CD4-positive, alpha-beta memory T cell (primary cell): Measurements from ENCODE around the gene GABARAPL1. TPM values are rescaled to one million over a fixed set of nuclear protein-coding genes. Genes with fewer than 3 reads are reported as not detected.
"Not testable (repeated sequence)": the region's sequence is repeated elsewhere in the genome, so short reads cannot be mapped to it uniquely, and the experiment has no call there.

Source experiments
- CTCF ChIA-PET: fragments of 350-600 bp; sonication (Branson Sonifier 250); formaldehyde crosslinking; loops from one replicate; lab custom pipeline; 2021; ENCODE audit warnings: inconsistent platforms; ENCODE audit not compliant: partially characterized antibody; lab: Charles Lee
- POLR2A ChIA-PET: fragments of 350-600 bp; sonication (Branson Sonifier 250); formaldehyde crosslinking; loops from one replicate; lab custom pipeline; 2021; ENCODE audit not compliant: partially characterized antibody; lab: Charles Lee
- DNase-seq, 5 donors: peaks; one replicate each; pipeline versions ENCODE4 v3.0.0 to v3.0.0-alpha.2; 2020 to 2022; ENCODE audit warnings: mixed read lengths in 1 of 5
- H3K27ac ChIP-seq: one replicate; pipeline ENCODE4 v1.7.0; 2013; ENCODE audit warnings: low read depth, low read length
- H3K27me3 ChIP-seq: 2 replicates; pipeline ENCODE4 v1.7.0; 2013; ENCODE audit warnings: mild to moderate bottlenecking, low read length, moderate library complexity; ENCODE audit not compliant: insufficient read depth
- H3K36me3 ChIP-seq: 2 replicates; pipeline ENCODE4 v1.7.0; 2013; ENCODE audit warnings: mild to moderate bottlenecking, low read length, moderate library complexity; ENCODE audit not compliant: insufficient read depth
- H3K4me1 ChIP-seq: 2 replicates; pipeline ENCODE4 v1.7.0; 2013; ENCODE audit warnings: mild to moderate bottlenecking, low read length, moderate library complexity; ENCODE audit not compliant: insufficient read depth
- H3K4me3 ChIP-seq, 2 donors: one replicate each; pipeline ENCODE4 v1.7.0; 2013; ENCODE audit warnings: low read length in 2 of 2, mild to moderate bottlenecking in 1 of 2
- H3K9me3 ChIP-seq, 2 donors: one replicate each; pipeline ENCODE4 v1.7.0; 2013; ENCODE audit warnings: low read length in 2 of 2, control low read depth in 1 of 2; ENCODE audit not compliant: control insufficient read depth in 1 of 2
- H3K27ac Mint-ChIP-seq, 7 donors: one replicate each; pipeline ENCODE4 v1.8.0; 2020 to 2021; ENCODE audit warnings: mixed read lengths in 7 of 7, mild to moderate bottlenecking in 6 of 7, inconsistent platforms in 3 of 7, moderate library complexity in 3 of 7
- H3K27me3 Mint-ChIP-seq, 2 donors: one replicate each; pipeline ENCODE4 v1.8.0; 2020 to 2021; ENCODE audit warnings: mixed read lengths in 2 of 2
- H3K36me3 Mint-ChIP-seq, 2 donors: one replicate each; pipeline ENCODE4 v1.8.0; 2020 to 2021; ENCODE audit warnings: mixed read lengths in 2 of 2, inconsistent platforms in 1 of 2, mild to moderate bottlenecking in 1 of 2
- H3K4me1 Mint-ChIP-seq, 4 donors: one replicate each; pipeline ENCODE4 v1.8.0; 2020 to 2021; ENCODE audit warnings: mixed read lengths in 4 of 4, mild to moderate bottlenecking in 1 of 4
- H3K4me3 Mint-ChIP-seq, 8 donors: one replicate each; pipeline ENCODE4 v1.8.0; 2020 to 2021; ENCODE audit warnings: mixed read lengths in 8 of 8, mild to moderate bottlenecking in 7 of 8, moderate library complexity in 6 of 8, inconsistent platforms in 3 of 8
- H3K9me3 Mint-ChIP-seq, 8 donors: one replicate each; pipeline ENCODE4 v1.8.0; 2020 to 2021; ENCODE audit warnings: mixed read lengths in 8 of 8, mild to moderate bottlenecking in 5 of 8, inconsistent platforms in 3 of 8, moderate library complexity in 1 of 8
- intact Hi-C: fragments of 100-400 bp; cut with micrococcal nuclease; formaldehyde crosslinking; loops from one replicate; pipeline ENCODE4 v1.15.1; 2023
- polyA plus RNA-seq, 2 donors: library from polyadenylated mRNA; unstranded; fragments of 300-500 nt; fragmentation: Illumina TruSeq; gene quantifications; one replicate each; pipeline ENCODE4 v1.2.3, GENCODE V29; 2021
- total RNA-seq, 2 experiments: library from RNA; stranded (reverse); gene quantifications; one replicate each; pipeline ENCODE4 v1.2.3, GENCODE V29; 2021

GABARAPL1 gene
- total and polyA plus RNA-seq, 4 experiments from 2014 or later: 12.8 to 36.3 (median 25.8) TPM

GRCh38 chr12:10197879-10198278, 14.8 kb upstream of the GABARAPL1 start:
- ChIA-PET POLR2A (no interaction called here), CTCF (no interaction called here)
- intact Hi-C loops: no loop called here
- Mint-ChIP-seq H3K27me3 (peaks cover 11 to 16% of the 10 kb centered on the region in 2 donors), H3K9me3 (no peaks in the 10 kb centered on the region), H3K4me1 (no peaks in the 10 kb centered on the region), H3K36me3 (no peaks in the 10 kb centered on the region), H3K4me3 (no peak overlapping the region), H3K27ac (no peak overlapping the region)
- no peaks in the 10 kb centered on the region for H3K36me3 ChIP-seq
- H3K27ac ChIP-seq: no peak overlapping the region
- H3K4me1 ChIP-seq: no peaks in the 10 kb centered on the region
- DNase-seq: no peak
- no peak overlapping the region for H3K4me3 ChIP-seq
- H3K27me3 ChIP-seq: no peaks in the 10 kb centered on the region
- H3K9me3 ChIP-seq: no peaks in the 10 kb centered on the region

DNA sequence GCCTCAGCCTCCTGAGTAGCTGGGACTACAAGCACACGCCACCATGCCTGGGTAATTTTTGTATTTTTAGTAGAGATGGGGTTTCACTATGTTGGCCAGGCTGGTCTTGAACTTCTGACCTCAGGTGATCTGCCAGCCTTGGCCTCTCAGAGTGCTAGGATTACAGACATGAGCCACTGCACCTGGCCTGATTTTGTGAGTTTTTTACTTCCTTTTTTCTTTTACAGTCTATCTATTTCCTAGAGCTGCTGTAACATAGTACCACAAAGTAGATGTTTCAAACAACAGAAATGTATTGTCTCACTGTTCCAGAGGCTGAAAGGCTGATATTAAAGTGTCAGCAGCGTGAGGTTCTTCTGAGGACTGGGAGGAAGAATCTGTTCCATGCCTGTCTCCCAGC, 8.2 kb upstream of the GABARAPL1 start:
- H3K4me3 ChIP-seq, H3K4me1 Mint-ChIP-seq, H3K27me3 Mint-ChIP-seq, DNase-seq, POLR2A ChIA-PET, H3K4me1 ChIP-seq, H3K36me3 ChIP-seq, H3K27ac ChIP-seq, H3K9me3 ChIP-seq, CTCF ChIA-PET, H3K27me3 ChIP-seq, H3K27ac Mint-ChIP-seq, H3K9me3 Mint-ChIP-seq, H3K4me3 Mint-ChIP-seq, H3K36me3 Mint-ChIP-seq, intact Hi-C loops: not testable (repeated sequence)

DNA sequence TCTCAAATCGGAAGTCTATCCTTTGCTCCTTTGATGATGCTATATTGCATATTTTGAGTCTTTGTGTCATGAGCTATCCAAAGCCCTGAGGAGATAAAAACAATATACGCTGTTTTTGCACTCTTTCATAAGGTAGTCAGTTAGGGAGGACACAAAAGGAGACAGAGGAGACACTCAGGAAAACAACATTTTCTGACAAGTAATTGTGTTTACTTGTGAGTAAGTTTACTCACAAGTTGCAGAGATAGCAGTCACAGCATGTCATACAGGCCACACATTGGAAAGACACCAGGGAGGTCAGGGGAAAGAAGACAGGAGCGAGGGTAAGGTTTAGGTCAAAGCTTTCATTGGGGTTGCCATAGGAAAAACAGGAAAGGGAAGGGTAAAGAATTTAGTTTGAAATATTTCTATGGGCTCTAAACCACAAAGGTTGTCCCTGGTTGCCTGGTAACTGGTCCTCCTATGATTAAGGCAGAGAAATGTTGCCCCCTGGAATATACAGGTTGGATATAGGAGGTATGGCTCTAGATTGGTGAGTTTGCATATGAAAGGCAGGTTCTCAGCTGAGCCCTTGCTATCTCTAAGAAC, 7.4 kb upstream of the GABARAPL1 start:
- Mint-ChIP-seq H3K36me3 (no peaks in the 10 kb centered on the region), H3K27me3 (peaks cover 0 to 3% of the 10 kb centered on the region in 2 donors), H3K9me3 (no peaks in the 10 kb centered on the region), H3K4me1 (no peaks in the 10 kb centered on the region), H3K4me3 (no peak overlapping the region), H3K27ac (no peak overlapping the region)
- no peak overlapping the region for H3K27ac ChIP-seq
- H3K9me3 ChIP-seq: no peaks in the 10 kb centered on the region
- ChIA-PET CTCF (no interaction called here), POLR2A (no interaction called here)
- H3K36me3 ChIP-seq: no peaks in the 10 kb centered on the region
- H3K4me1 ChIP-seq: no peaks in the 10 kb centered on the region
- no peak overlapping the region for H3K4me3 ChIP-seq
- DNase-seq: no peak
- intact Hi-C loops: no loop called here
- no peaks in the 10 kb centered on the region for H3K27me3 ChIP-seq

- peaks cover 6% of the 10 kb centered on the region for H3K4me1 ChIP-seq
- Mint-ChIP-seq H3K4me1 (peaks cover 1 to 4% (median 3%) of the 10 kb centered on the region in 4 donors), H3K27ac (no peak overlapping the region), H3K4me3 (no peak overlapping the region), H3K9me3 (no peaks in the 10 kb centered on the region), H3K27me3 (peaks cover 0 to 1% of the 10 kb centered on the region in 2 donors), H3K36me3 (no peaks in the 10 kb centered on the region)
- ChIA-PET CTCF (interaction anchor here (0.6 to 0.7 kb wide), 2 partner anchors 14 to 17 kb away, joined by 3 read pairs; no protein-coding TSS in a partner anchor), POLR2A (no interaction called here)
- DNase-seq: no peak
- no peaks in the 10 kb centered on the region for H3K36me3 ChIP-seq
- H3K27ac ChIP-seq: no peak overlapping the region
- intact Hi-C loops: no loop called here
- no peak overlapping the region for H3K4me3 ChIP-seq
- no peaks in the 10 kb centered on the region for H3K27me3 ChIP-seq
- H3K9me3 ChIP-seq: no peaks in the 10 kb centered on the region
Measured at GRCh38 chr12:10207136-10207535, 5.5 kb upstream of the GABARAPL1 start.

GRCh38 chr12:10210225-10210624, 2.5 kb upstream of the GABARAPL1 start:
- Mint-ChIP-seq H3K36me3 (peaks cover 0 to 17% of the 10 kb centered on the region in 2 donors), H3K4me1 (peaks cover 16 to 34% (median 21%) of the 10 kb centered on the region in 4 donors), H3K4me3 (no peak overlapping the region), H3K27me3 (no peaks in the 10 kb centered on the region), H3K27ac (peak overlapping the region in 1 of 7 donors; percentile 29), H3K9me3 (no peaks in the 10 kb centered on the region)
- Histone ChIP-seq H3K4me3 (no peak overlapping the region), H3K27ac (no peak overlapping the region), H3K27me3 (no peaks in the 10 kb centered on the region), H3K9me3 (no peaks in the 10 kb centered on the region), H3K36me3 (no peaks in the 10 kb centered on the region), H3K4me1 (peaks cover 22% of the 10 kb centered on the region)
- DNase-seq: no peak
- POLR2A ChIA-PET: no interaction called here
- intact Hi-C loops: loop anchor here (5.0 to 10.0 kb wide), 3 partner anchors 595 to 1965 kb away; no protein-coding TSS in a partner anchor
- CTCF ChIA-PET: interaction anchor here (1.5 kb wide), 1 partner anchor 56 kb away, joined by 5 read pairs; no protein-coding TSS in a partner anchor

DNA sequence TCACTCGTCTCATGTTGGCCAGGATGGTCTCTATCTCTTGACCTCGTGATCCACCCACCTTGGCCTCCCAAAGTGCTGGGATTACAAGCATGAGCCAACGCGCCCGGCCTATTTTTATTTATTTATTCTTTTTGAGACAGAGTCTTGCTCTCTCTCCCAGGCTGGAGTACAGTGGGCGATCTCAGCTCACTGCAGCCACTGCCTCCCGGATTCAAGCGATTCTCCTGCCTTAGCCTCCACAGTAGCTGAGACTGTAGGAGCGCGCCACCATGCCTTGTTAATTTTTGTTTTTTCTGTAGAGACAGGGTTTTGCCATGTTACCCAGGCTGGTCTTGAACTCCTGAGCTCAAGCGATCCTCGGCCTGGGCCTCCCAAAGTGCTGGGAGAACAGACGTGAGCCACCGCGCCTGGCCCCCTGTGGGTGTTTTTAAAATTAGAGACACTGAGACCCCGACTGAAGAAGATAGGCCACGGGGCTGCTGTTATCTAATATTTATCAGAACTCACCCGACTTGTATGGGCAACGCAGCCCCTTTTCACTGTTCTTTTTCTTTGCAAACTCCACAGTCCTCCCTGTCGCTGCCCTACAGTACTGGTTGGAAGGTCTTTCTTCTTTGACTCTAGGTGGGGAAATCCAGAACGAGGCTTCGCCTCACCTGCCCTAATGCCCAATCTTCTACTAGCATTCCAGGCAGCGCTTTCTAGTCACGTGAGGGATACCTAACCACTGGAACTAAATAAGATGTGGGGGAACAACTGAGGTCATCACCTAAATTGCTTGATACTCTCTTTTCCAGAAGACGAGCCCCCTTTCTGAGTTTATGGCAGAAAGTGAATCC, 1.4 kb upstream of the GABARAPL1 start:
- POLR2A ChIA-PET: no interaction called here

More for the DNA sequence above, 1.4 kb upstream of the GABARAPL1 start:
- H3K4me3 Mint-ChIP-seq: peak overlapping the region in 4 of 8 donors; percentile 25 to 96 (median 94)
- H3K4me3 ChIP-seq: no peak overlapping the region
- intact Hi-C loops: loop anchor here (5.0 to 10.0 kb wide), 3 partner anchors 597 to 1967 kb away; no protein-coding TSS in a partner anchor
- no peak overlapping the region for H3K27ac ChIP-seq
- peaks cover 19 to 44% (median 25%) of the 10 kb centered on the region in 4 donors for H3K4me1 Mint-ChIP-seq
- H3K27me3 ChIP-seq: no peaks in the 10 kb centered on the region
- H3K27ac Mint-ChIP-seq: peak overlapping the region in 5 of 7 donors; percentile 25 to 98 (median 94)
- no peak for DNase-seq
- H3K4me1 ChIP-seq: peaks cover 32% of the 10 kb centered on the region
- no peaks in the 10 kb centered on the region for H3K9me3 ChIP-seq
- H3K36me3 Mint-ChIP-seq: peaks cover 0 to 17% of the 10 kb centered on the region in 2 donors
- no peaks in the 10 kb centered on the region for H3K36me3 ChIP-seq
- no peaks in the 10 kb centered on the region for H3K27me3 Mint-ChIP-seq
- CTCF ChIA-PET: interaction anchor here (1.5 kb wide), 1 partner anchor 58 kb away, joined by 5 read pairs; no protein-coding TSS in a partner anchor
- H3K9me3 Mint-ChIP-seq: no peaks in the 10 kb centered on the region
